Cardiac muscle cell (in vitro differentiated cells and primary cell): ENCODE measurements around the gene ARL4A. TPM values are rescaled to one million over a fixed set of nuclear protein-coding genes. Genes with fewer than 3 reads are reported as not detected.

ENCODE experiments used
- DNase-seq, 2 donors: peaks; one replicate each; pipeline versions ENCODE4 v3.0.0 to v3.0.0-alpha.2; 2010 to 2017; ENCODE audit warnings: low read depth in 1 of 2, low spot score in 1 of 2
- H3K27ac ChIP-seq: fragments of 200-600 bp; sonication (generic); 2 replicates; pipeline ENCODE4 v1.5.1; 2016
- H3K27me3 ChIP-seq: fragments of 200-600 bp; sonication (generic); 2 replicates; pipeline ENCODE4 v1.6.0; 2016; ENCODE audit warnings: control low read depth
- H3K36me3 ChIP-seq: fragments of 200-600 bp; sonication (generic); 2 replicates; pipeline ENCODE4 v1.5.1; 2016; ENCODE audit warnings: control low read depth
- H3K4me1 ChIP-seq: fragments of 200-600 bp; sonication (generic); 2 replicates; pipeline ENCODE4 v1.8.1; 2017; ENCODE audit warnings: low read depth, mild to moderate bottlenecking, mixed run types
- H3K4me3 ChIP-seq: fragments of 200-600 bp; sonication (generic); 2 replicates; pipeline ENCODE4 v1.5.1; 2016; ENCODE audit warnings: mild to moderate bottlenecking
- H3K9me3 ChIP-seq: fragments of 200-600 bp; sonication (generic); 2 replicates; pipeline ENCODE4 v1.5.1; 2017; ENCODE audit warnings: low read depth, mild to moderate bottlenecking, control low read depth
- polyA plus RNA-seq: library from polyadenylated mRNA; unstranded; fragments of >200 nt; fragmentation: Nextera tagmentation; extraction: Ambion mirVana; gene quantifications from 2 replicates; pipeline ENCODE4 v1.2.1, GENCODE V29; 2016
- total RNA-seq: library from RNA; depleted of rRNA; stranded (reverse); fragments of >200 nt; gene quantifications from 2 replicates; pipeline ENCODE4 v1.2.3, GENCODE V29; 2016
- TF ChIP-seq, protein P1 (sequence below): IDR thresholded peaks from 2 replicates; pipeline ENCODE4 v1.5.1; 2012; ENCODE audit warnings: low read depth, mild to moderate bottlenecking, low read length

Gene ARL4A
- total and polyA plus RNA-seq, 2 experiments from 2014 or later = 6.5 to 10.0 TPM

- no peak for DNase-seq
- H3K27me3 ChIP-seq = no peaks in the 10 kb centered on the region
- TF ChIP-seq, protein P1, sequence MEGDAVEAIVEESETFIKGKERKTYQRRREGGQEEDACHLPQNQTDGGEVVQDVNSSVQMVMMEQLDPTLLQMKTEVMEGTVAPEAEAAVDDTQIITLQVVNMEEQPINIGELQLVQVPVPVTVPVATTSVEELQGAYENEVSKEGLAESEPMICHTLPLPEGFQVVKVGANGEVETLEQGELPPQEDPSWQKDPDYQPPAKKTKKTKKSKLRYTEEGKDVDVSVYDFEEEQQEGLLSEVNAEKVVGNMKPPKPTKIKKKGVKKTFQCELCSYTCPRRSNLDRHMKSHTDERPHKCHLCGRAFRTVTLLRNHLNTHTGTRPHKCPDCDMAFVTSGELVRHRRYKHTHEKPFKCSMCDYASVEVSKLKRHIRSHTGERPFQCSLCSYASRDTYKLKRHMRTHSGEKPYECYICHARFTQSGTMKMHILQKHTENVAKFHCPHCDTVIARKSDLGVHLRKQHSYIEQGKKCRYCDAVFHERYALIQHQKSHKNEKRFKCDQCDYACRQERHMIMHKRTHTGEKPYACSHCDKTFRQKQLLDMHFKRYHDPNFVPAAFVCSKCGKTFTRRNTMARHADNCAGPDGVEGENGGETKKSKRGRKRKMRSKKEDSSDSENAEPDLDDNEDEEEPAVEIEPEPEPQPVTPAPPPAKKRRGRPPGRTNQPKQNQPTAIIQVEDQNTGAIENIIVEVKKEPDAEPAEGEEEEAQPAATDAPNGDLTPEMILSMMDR = no peak
- no peaks in the 10 kb centered on the region for H3K36me3 ChIP-seq
- H3K4me3 ChIP-seq = no peak overlapping the region
- H3K4me1 ChIP-seq = no peaks in the 10 kb centered on the region
- H3K9me3 ChIP-seq = no peaks in the 10 kb centered on the region
- H3K27ac ChIP-seq = no peak overlapping the region
These were observed 20.9 kb downstream of the ARL4A start for GRCh38 chr7:12708314-12708713.

DNA sequence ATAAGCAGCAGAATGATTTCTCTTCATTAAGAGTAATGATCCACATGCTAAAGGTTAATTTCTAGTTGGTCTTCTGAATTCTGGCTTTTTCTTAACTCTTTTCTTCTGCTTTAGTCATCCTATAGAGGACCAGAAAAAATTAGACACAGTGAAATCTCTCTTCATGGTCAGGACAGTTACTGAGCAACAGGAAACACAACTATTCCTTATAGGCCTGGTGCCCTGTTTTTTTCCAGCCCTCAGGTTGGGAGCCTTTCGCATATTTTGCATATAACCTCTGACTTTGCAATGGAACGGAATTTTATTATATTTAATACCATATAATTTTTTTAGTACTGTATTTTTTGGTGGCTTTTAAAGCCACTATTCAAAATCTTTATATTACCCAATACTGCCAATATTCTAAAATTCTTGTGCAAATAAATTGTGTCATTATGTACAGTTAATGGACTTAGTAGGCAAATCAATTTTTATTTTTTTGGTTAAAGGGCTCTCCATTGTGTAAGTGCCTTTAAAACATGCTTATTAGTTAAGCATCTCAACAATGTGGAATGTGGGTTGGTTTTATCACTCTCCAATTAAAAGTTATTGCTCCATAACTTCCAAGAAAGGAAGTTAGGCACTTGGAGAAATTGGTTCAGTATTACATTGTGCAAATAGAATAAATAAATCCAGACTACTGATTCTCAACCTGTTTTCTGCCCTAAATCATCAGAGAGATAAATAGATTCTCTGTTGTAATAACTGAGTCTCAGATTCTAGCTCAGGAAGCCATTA is 22.5 kb downstream of the ARL4A start:
- H3K36me3 ChIP-seq = no peaks in the 10 kb centered on the region
- H3K27me3 ChIP-seq = no peaks in the 10 kb centered on the region
- TF ChIP-seq, protein P1 = no peak
- no peaks in the 10 kb centered on the region for H3K9me3 ChIP-seq
- DNase-seq = peak in 1 of 2 donors; percentile 77
- H3K4me1 ChIP-seq = no peaks in the 10 kb centered on the region
- no peak overlapping the region for H3K27ac ChIP-seq
- H3K4me3 ChIP-seq = no peak overlapping the region

DNA sequence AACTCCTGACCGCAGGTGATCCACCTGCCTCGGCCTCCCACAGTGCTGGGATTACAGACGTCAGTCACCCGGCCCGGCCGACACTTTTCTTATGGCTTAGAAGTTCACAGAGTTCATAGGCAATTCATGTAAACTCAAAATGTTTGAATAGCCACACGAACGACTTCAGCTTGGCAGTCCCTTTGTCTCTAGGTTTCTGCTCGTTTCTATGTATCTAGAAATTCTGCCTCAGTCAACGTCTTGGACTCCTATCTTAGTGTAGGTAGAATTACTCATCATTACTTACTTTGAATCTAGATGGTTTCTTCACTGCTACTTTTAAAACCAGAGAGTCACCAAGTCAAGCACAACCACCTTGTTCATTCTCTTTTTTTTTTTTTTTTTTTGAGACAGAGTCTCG is 23.7 kb downstream of the ARL4A start:
- H3K27ac ChIP-seq = no peak overlapping the region
- TF ChIP-seq, protein P1 = no peak
- H3K4me1 ChIP-seq = peaks cover 4% of the 10 kb centered on the region
- no peaks in the 10 kb centered on the region for H3K36me3 ChIP-seq
- no peaks in the 10 kb centered on the region for H3K27me3 ChIP-seq
- H3K4me3 ChIP-seq = no peak overlapping the region
- no peak for DNase-seq
- no peaks in the 10 kb centered on the region for H3K9me3 ChIP-seq

- Histone ChIP-seq H3K4me3 (no peak overlapping the region), H3K27me3 (no peaks in the 10 kb centered on the region), H3K9me3 (no peaks in the 10 kb centered on the region), H3K27ac (no peak overlapping the region), H3K4me1 (peaks cover 4% of the 10 kb centered on the region), H3K36me3 (no peaks in the 10 kb centered on the region)
- no peak for DNase-seq
- TF ChIP-seq, protein P1 = no peak
These were observed 24.8 kb downstream of the ARL4A start for GRCh38 chr7:12712236-12712635.

DNA sequence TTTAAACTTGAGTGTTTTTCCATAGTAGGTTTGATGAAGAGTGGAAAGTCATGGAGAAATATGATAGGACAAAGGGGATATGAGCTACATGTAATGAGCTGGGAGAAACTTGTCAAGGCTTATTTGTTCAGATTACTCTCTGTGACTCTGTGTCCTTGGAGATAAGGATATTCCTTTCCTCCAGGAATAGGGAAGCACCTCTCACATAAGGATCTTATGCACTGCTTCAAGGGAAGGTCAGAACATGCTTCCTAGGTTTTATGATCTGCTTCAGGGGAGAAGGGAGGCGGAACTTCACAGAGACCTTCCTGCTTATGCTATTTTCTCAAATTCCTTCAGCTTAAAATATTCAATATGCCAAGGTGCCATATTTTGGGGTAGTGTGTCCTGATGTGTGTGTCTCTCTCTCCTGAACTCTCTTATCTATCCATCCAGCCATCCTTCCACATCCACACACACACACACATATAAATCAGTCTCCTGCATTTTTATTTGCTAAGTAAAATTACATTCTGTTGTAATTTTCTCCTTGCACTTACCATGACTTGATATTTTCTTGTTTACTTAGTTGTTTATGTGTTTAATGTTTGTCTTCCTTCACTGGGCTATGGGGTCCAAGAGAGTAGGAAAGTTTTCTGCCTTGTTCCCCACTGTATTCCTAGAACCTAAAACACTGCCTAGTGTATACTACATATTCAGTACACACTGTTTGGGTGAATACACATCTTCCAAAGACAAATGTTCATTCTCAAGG is 26.4 kb downstream of the ARL4A start:
- H3K9me3 ChIP-seq = no peaks in the 10 kb centered on the region
- H3K4me3 ChIP-seq = no peak overlapping the region
- no peaks in the 10 kb centered on the region for H3K36me3 ChIP-seq
- TF ChIP-seq, protein P1 = no peak
- H3K4me1 ChIP-seq = peaks cover 4% of the 10 kb centered on the region
- H3K27me3 ChIP-seq = no peaks in the 10 kb centered on the region
- no peak for DNase-seq
- H3K27ac ChIP-seq = no peak overlapping the region
